SHP77 (cell line): ENCODE data around the gene DLG2.
"Not testable (repeated sequence)": the region's sequence is repeated elsewhere in the genome, so short reads cannot be mapped to it uniquely, and the experiment has no call there.

ENCODE experiments used
- DNase-seq, 2 experiments: peaks; one replicate each; lab custom pipeline; 2025; lab: John Stamatoyannopoulos, UW

The DLG2 gene

GRCh38 chr11:85643191-85643614 is 16.1 kb upstream of the DLG2 start:
- DNase-seq, result no peak

DNA sequence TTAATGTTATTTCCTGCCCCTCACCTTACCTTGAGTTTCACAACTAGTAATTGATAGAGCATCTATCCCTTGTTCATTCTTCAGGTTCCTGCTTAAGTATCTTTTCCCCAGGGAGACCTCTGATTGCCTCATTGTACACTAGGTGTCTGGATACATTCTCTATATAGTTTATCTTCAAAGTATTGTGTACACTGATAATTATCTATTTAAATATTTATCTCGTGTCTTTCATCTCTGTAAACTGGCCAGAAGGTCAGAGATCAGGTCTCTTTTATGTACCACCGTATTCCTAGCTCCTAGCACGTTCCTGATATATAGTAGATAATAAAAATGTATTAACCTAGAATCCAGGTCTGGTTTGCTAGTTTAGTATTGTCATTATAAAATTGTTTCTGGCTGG is 7.6 kb upstream of the DLG2 start:
- DNase-seq, result no peak

GRCh38 chr11:85628771-85629341 is 1.7 kb upstream of the DLG2 start:
- DNase-seq, result no peak

GRCh38 chr11:85627998-85628770 is 1.0 kb upstream of the DLG2 start, which contains the start of gene TMEM126B:
Gene TMEM126B (plus strand): TSS chr11:85628593. CDS start chr11:85628608, 15 bp downstream.
- peak; percentile 94 to 97 for DNase-seq

DNA sequence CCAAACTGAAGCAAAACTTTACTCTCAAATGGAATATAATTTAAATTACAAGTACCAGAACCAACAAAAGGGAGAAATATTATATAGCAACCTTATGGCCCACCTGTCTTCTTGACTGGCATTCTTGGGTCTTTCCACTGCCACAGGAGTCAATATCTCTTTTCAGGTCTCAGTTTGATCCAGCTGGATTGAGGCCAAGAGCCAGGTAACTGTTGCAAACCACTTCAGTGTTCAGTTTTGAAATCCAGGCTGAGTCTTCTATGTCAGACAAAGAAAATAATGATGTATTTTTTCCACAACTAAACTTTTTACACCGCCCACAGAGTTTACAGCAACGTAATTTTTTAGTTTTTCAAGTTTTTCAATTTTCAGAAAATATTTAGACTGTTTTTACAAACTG is 648 bp downstream of the DLG2 start:
- DNase-seq, result peak; percentile 13 to 35

DNA sequence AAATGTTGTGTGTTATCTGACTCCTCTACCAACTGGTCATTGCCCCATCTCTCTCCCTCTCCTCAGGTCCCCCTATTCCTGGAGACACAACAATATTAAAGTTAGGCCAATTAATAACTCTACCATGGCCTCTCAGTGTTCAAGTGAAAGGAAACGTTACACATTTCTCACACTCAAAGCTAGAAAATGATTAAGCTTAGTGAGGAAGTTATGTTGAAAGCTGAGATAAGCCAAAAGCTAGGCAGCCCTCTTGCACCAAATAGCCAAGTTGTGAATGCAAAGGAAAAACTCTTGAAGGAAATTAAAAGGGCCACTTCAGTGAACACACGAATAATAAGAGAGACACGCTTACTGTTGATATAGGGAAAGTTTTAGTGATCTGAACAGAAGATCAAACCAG is 6.9 kb downstream of the DLG2 start:
- DNase-seq, result no peak

DNA sequence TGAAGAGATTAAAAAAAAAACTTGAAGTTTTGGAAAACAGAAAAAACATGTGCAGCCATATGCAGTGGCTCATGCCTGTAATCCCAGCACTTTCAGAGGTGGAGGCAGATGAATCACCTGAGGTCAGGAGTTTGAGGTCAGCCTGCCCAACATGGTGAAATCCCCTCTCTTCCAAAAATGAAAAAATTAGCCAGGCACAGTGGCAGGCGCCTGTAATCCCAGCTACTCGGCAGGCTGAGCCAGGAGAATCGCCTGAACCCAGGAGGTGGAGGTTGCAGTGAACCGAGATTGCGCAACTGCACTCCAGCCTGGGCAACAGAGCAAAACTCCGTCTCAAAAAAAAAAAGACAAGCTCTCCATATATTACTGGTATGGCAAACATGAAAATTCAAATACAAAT is 7.6 kb downstream of the DLG2 start:
- no peak for DNase-seq

- DNase-seq, result not testable (repeated sequence)
These were observed 15.5 kb downstream of the DLG2 start for GRCh38 chr11:85611643-85612042.

DNA sequence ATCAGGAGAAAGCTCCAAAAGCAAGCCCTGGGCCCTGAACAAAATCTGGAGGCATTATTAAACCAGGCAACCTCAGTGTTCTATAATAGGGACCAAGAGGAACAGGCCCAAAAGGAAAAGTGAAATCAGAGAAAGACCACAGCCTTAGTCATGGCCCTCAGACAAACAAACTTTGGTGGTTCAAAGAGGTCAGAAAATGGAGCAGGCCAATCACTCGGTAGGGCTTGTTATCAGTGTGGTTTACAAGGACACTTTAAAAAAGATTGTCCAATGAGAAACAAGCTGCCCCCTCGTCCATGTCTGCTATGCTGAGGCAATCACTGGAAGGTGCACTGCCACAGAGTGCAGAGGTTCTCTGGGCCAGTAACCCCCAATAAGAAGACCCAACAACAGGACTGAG is 17.9 kb downstream of the DLG2 start:
- not testable (repeated sequence) for DNase-seq

GRCh38 chr11:85608621-85609020 is 18.5 kb downstream of the DLG2 start:
- not testable (repeated sequence) for DNase-seq

DNA sequence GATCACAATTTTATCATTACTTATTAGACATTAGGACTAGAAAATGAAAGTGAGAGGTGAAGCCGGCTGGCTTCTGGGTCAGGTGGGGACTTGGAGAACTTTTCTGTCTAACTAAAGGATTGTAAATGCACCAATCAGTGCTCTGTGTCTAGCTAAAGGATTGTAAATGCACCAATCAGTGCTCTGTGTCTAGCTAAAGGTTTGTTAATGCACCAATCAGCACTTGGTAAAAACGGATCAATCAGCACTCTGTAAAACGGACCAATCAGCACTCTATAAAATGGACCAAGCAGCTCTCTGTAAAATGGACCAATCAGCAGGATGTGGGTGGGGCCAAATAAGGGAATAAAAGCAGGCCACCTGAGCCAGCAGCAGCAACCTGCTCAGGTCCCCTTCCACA is 20.9 kb downstream of the DLG2 start:
- DNase-seq, result not testable (repeated sequence)

- no peak for DNase-seq
These were observed 23.9 kb downstream of the DLG2 start for GRCh38 chr11:85603220-85603619.

DNA sequence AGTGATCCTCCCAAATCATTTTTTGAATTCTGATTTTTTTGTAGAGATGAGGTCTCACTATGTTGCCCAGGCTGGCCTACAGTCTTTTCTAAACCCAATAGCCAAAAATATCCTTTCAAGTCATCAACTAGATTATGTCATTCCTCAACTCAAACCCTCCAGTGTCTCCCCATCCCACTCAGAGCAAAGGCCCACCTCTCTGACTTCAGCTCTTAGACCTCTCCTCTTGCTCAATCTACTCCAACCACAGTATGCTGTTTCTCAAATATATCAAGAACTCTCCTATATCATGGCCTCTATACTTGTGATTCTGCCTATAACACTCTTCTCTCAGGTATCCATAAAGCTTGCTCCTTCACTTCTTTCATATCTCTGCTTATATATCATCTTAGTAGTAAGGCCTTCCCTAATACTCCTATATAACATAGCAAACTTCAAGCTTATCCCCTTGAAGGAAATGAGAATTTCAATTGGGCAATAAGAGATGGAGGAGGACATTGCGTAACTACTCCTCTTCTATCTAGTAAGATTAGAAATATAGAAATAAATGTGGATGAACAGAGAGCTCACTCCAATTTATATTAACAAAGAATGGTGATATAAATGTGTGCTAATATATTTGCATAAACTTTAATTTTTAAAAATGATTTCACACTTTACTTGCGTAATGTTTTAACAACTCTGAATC is 24.5 kb downstream of the DLG2 start:
- no peak for DNase-seq

DNA sequence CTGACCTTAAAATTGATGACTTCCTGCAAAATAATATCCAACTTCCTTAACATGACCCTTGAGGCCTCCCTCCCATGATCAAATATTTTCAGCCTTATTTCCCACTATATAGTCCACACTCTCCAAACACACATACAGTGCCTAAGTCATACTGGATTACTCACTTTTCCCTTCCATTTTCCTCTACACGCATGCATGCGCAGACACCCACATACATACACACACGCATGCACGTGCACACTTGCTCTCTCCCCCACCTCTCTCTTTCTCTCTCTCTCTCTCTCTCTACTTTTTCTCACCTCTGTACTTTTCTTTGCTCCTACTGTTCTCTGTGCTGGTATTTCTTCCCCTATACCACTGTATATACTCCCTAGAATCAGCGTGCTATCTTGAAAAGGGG is 28.1 kb downstream of the DLG2 start:
- no peak for DNase-seq

- DNase-seq, result no peak
These were observed 30.3 kb downstream of the DLG2 start for GRCh38 chr11:85596886-85597285.

GRCh38 chr11:85595285-85595884 is 31.8 kb downstream of the DLG2 start:
- peak; percentile 35 to 44 for DNase-seq

GRCh38 chr11:85590848-85591483 is 36.2 kb downstream of the DLG2 start:
- peak; percentile 6 to 49 for DNase-seq

GRCh38 chr11:85589373-85589772 is 37.8 kb downstream of the DLG2 start:
- no peak for DNase-seq

DNA sequence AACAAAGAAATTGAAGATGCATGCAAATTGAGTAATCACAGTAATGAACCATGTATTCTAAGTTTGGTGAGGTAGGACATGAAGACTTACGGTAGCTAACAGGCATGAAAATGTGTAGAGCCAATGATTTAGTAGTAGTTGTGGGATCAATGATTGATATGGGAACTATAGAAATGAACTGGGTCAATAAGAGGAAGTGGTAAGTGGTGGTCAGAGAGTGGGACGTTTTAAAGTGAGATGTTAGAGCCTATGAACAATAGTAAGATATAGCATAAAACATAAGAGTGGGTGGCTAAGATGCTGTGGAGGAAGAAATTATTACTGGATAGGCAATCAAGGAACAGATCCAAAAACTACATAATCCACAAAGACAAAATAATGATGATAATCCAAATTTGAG is 45.0 kb downstream of the DLG2 start:
- no peak for DNase-seq

- DNase-seq, result no peak
These were observed 51.8 kb downstream of the DLG2 start for GRCh38 chr11:85575388-85575787.

DNA sequence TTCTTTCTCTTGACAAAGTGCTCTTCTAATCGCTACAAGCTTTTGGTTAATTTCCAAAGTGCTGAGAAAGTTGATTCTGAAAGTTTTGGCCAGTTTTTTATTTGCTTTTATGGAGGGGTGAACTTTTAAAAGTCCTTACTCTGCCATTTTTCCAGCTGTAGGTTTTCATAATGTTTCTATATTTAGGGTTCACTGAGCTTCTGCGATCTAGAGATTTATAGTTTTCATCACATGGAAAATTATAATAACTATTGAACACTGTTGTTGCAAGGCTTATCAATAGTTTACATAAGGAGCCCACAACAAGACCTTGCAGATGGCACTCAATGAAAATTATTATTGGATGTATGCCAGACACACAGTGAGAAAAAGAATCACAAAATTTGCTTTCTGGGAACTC is 55.1 kb downstream of the DLG2 start:
- DNase-seq, result no peak

GRCh38 chr11:85569525-85569924 is 57.6 kb downstream of the DLG2 start:
- no peak for DNase-seq
